AG04449 (cell line): ENCODE results near the gene SLC1A3.

Experiments
- CTCF ChIA-PET: fragments of 350-600 bp; formaldehyde crosslinking; extraction: SDS; loops from one replicate; lab custom pipeline; 2021; ENCODE audit warnings: antibody characterized with exemption; lab: Yijun Ruan, JAX
- POLR2A ChIA-PET: fragments of 400-600, 350-600 bp; formaldehyde crosslinking; extraction: SDS; loops from one replicate; lab custom pipeline; 2020; ENCODE audit warnings: antibody characterized with exemption, inconsistent platforms; lab: Yijun Ruan, JAX
- DNase-seq: peaks from one replicate; pipeline ENCODE4 v3.0.0-alpha.2; 2010; ENCODE audit warnings: low read depth, low spot score
- H3K4me3 ChIP-seq: 2 replicates; pipeline ENCODE4 v1.5.1; 2011; ENCODE audit warnings: low read depth, mild to moderate bottlenecking, control low read depth, low read length
- TF ChIP-seq, protein P1 (sequence below): IDR thresholded peaks from one replicate; pipeline ENCODE4 v1.5.1; 2011; ENCODE audit warnings: mild to moderate bottlenecking, moderate library complexity, low read length, control low read depth, inconsistent platforms; ENCODE audit not compliant: insufficient read depth; ENCODE audit errors: missing control alignments

Gene SLC1A3

DNA sequence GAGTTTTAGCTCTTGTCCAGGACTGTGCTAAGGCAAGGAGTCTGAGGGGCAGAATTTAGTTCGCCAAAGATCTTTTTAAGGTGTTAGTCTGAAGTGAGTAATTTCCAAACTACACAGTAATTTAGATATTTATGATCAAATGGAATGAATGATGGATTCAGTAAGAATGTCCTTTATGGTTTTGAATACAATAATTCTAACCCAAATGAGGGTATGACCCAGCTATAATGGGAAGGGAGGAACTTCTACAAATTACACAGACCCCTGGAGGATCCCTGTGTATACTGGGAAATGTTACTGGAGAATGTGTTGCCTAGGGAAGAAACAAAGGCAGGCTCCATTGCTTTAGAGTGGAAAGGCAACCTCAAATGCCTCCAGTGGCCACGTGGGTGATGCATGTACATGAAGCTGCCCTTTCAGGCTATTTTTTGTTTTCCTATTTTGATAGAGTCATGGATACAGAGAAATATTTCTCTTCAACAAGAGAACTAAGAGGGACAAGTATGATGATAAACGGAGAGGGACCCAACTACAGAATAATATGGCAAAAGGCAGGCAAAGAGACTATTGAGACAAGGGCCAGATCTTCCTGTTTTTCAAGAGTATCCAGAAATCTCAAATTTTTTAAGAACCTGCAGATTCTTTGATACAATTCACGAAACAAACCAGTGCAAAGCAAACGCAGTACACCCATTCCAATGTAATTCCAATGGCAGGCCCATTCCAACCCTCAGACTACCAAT is 25.4 kb downstream of the SLC1A3 start:
- no peak overlapping the region for H3K4me3 ChIP-seq
- CTCF ChIA-PET = interaction anchor here (1.4 kb wide), 1 partner anchor 9 kb away, joined by 3 read pairs; no protein-coding TSS in a partner anchor
- POLR2A ChIA-PET = no interaction called here
- TF ChIP-seq, protein P1, sequence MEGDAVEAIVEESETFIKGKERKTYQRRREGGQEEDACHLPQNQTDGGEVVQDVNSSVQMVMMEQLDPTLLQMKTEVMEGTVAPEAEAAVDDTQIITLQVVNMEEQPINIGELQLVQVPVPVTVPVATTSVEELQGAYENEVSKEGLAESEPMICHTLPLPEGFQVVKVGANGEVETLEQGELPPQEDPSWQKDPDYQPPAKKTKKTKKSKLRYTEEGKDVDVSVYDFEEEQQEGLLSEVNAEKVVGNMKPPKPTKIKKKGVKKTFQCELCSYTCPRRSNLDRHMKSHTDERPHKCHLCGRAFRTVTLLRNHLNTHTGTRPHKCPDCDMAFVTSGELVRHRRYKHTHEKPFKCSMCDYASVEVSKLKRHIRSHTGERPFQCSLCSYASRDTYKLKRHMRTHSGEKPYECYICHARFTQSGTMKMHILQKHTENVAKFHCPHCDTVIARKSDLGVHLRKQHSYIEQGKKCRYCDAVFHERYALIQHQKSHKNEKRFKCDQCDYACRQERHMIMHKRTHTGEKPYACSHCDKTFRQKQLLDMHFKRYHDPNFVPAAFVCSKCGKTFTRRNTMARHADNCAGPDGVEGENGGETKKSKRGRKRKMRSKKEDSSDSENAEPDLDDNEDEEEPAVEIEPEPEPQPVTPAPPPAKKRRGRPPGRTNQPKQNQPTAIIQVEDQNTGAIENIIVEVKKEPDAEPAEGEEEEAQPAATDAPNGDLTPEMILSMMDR = no peak
- DNase-seq = no peak

DNA sequence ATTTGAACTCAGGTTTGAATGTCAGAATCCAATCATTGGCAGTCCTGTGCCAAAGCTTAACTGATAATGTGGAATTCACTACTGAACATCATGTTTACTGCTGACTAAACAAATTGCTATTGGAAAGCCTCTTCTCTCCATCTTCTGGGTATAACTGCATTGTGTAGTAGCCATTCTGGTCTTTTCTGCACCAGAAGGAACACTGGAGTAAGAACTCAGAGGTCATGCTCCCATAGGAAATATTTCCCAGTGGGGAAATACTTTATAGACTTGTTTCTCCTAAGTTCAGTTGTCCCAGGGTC is 25.9 kb downstream of the SLC1A3 start:
- ChIA-PET CTCF (no interaction called here), POLR2A (no interaction called here)
- no peak for DNase-seq
- TF ChIP-seq, protein P1 = no peak
- H3K4me3 ChIP-seq = no peak overlapping the region

DNA sequence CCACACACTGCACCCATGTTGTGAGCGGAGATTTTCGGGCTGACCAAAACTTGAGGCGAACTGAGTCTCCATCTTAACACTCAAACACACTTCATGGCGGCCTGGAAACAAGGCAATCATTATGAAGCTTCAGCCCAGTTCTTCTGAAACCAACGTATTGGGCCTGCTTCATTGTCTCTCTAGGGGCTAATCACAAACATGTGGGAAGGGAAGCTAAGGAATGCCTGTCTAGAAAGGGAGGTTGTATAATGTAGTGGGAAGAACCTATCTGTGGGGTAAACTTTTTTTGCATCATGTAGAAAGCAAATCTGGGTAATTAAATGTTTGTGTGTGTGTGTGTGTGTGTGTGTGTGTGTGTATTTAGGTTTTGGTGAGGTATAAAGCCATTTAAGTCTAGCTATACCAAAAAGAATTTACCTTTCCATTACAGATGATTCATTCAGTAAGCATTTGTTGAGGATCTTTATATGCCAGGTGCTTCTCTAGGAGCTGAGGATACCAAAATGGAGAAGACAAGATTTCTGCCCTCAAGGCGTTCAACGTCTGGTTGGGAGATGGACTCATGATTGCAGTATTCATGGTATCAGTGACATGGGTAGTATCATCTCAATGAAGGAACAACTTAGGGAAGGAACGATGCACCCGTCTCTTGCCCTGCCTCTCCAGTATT is 29.4 kb downstream of the SLC1A3 start:
- POLR2A ChIA-PET = no interaction called here

DNA sequence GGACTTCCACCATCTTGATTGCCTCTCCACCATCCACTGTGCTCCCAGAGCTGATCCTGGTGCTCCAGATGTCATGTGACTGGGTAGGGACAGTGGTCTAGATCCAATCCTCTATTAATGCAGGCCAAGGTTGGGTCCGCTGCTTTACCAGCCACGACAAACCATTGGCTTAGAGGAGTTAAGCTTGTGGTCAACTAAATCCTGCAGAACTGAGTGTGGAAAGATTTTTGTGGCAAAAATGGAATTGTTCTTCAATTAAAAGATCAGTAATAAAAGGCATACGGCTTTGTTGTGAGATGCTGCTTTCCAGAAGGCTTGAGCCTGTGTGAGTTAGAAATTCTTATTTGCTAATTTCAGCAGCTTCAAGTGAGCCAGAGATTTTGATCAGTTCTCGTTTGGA is 30.7 kb downstream of the SLC1A3 start:
- H3K4me3 ChIP-seq = no peak overlapping the region
- DNase-seq = no peak
- TF ChIP-seq, protein P1 = no peak
- CTCF ChIA-PET = interaction anchor here (0.8 to 1.8 kb wide), 2 partner anchors 15 to 59 kb away, joined by 3 to 5 read pairs; no protein-coding TSS in a partner anchor
- POLR2A ChIA-PET = no interaction called here

More for the DNA sequence above, 29.4 kb downstream of the SLC1A3 start:
- no peak for DNase-seq
- CTCF ChIA-PET = no interaction called here
- H3K4me3 ChIP-seq = no peak overlapping the region
- TF ChIP-seq, protein P1 = no peak

DNA sequence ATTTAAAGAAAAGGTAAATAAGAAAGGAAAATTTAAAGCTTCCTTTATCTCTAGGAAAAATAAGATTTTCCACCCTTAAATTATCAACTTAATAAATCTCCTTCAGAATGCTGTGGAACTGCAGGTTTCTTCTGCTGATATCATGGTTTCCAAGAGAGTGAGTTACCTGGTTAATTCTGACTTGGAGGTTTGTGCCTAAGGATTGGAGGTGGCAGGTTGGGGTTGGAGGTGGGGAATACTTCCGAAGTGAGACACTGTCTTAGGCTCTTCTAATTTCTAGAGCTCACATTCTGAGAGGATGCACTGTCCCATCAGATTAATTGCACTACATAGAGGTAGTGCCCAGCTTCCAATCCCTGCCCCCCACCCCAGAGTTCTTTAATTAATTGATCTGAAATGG is 31.1 kb downstream of the SLC1A3 start:
- CTCF ChIA-PET = interaction anchor here (0.8 to 1.8 kb wide), 2 partner anchors 14 to 59 kb away, joined by 3 to 5 read pairs; no protein-coding TSS in a partner anchor
- no peak for DNase-seq
- POLR2A ChIA-PET = no interaction called here
- TF ChIP-seq, protein P1 = no peak
- H3K4me3 ChIP-seq = no peak overlapping the region

DNA sequence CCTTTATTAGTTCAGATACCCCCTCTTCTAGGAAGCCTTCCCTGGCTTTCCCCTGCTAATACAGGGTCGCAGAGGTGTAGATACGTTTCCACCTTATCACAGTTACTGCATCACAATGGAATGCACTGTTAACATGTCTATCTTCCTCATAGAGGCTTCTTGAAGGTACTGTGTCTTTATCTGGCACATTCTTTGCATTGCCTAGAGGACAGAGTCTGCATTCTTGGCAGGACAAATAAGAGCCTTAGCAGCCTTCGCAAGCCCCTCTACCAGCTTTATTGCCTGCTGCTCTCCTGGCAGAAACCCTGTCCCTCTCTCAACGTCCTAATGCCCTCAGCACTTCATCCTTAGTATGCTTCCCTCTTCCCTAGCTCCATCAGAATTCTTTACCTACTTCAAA is 31.6 kb downstream of the SLC1A3 start:
- ChIA-PET POLR2A (no interaction called here), CTCF (interaction anchor here (1.8 kb wide), 1 partner anchor 58 kb away, joined by 5 read pairs; no protein-coding TSS in a partner anchor)
- TF ChIP-seq, protein P1 = no peak

More for the DNA sequence above, 31.6 kb downstream of the SLC1A3 start:
- H3K4me3 ChIP-seq = no peak overlapping the region
- no peak for DNase-seq
